GM10266 (cell line): ENCODE data around the gene RAC3.

Source experiments
- DNase-seq: peaks from one replicate; pipeline ENCODE4 v3.0.0; 2012; ENCODE audit errors: extremely low spot score
- CTCF ChIP-seq: IDR thresholded peaks from 2 replicates; pipeline ENCODE4 v1.5.1; 2012; ENCODE audit warnings: mild to moderate bottlenecking, low read depth; ENCODE audit not compliant: control insufficient read depth, insufficient read depth; ENCODE audit errors: missing control alignments

Gene RAC3

GRCh38 chr17:82055965-82056728, 24.7 kb downstream of the RAC3 start:
- DNase-seq = no peak
- TF ChIP-seq CTCF = no peak

GRCh38 chr17:82056729-82057621, 25.5 kb downstream of the RAC3 start:
- no peak for TF ChIP-seq CTCF
- no peak for DNase-seq

DNA sequence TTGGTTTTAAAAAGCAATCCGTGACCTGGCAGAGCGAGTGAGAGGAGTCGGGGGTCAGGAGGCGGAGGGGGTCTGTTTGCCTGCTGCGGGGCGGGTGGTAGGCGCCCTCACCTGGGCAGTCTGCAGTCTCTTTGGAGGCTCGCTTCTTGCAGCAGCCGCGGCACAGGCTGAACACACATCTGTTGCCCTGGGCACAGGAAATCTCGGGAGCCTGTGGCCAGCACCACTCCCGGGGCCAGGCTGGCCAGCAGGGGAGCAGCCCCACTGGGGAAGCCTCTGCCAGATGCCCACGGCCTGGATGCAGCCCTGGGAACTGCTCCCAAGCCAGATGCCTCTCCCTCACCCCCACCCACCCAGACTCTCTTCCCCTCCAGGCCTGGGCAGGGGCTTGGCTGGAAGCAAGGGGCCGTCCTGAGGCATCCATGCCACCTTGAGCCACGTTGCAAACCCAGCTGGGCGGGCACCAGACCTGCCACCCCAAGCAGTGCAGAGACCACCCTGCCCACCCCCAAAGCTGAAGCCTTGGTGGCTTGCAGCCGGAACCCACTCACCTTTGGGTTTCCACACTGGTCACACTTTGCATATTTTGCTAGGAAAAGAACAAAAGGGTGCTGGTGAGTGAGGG, 26.9 kb downstream of the RAC3 start:
- TF ChIP-seq CTCF = no peak
- DNase-seq = no peak

DNA sequence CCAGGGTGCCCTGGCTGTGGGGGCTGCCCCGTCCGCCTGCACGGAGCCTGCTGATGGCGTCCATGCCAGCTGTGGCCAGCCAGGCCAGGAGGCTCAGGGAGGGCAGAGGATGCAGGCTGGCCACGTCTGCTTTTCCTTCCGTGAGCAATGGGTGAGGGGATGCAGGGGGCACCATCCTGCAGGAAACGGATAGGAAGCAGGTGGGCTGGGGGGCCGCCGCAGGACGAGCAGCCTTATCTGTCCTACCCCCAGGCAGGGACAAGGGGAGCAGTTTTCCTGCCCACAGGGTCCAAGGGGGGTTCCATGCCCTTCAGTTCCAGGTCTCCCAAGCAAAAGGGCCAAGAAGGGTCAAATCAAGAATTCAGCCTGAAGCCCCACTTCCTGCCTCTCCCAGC, 27.4 kb downstream of the RAC3 start:
- no peak for DNase-seq
- no peak for TF ChIP-seq CTCF

DNA sequence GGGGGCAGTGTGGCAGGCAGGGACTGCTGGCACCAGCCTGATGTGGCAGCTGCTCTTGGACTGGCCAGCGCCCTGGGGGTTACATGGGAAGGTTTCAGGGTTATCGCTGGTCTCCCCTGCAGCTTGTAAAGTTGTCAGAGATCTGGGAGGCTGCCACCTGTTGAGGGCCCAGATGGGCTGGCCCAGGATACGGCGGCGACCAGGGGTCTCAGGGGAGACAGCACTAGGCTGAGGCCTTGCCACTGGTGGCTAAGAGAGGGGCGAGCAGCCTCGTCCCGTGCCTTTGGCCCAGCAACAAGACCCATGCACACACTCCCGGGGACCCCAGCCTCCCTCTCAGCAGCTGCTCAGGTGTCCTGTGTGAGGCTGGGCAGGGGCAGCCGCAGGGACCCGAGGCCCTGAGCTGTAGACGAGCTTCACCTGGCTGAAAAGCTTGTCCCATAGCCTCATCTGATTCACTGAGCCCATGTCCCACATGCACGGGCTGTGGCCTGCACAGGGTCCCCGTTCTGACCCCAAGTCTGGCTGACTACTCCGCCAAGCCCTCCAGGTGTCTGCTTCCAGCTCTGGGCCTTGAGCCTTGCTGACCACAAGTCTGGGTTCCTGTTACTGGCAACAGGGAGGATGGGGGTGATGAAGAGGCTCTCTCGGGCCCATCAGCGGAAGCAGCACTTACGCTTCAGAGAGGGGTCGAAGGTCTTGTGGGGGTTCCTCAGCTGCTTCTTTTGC, 28.0 kb downstream of the RAC3 start:
- no peak for DNase-seq

GRCh38 chr17:82060001-82060380, 28.5 kb downstream of the RAC3 start:
- DNase-seq = no peak
- TF ChIP-seq CTCF = no peak

More for the DNA sequence above, 28.0 kb downstream of the RAC3 start:
- no peak for TF ChIP-seq CTCF
